PC-9 (cell line): ENCODE measurements around the gene MRPL34. TPM values are rescaled to one million over a fixed set of nuclear protein-coding genes. Genes with fewer than 3 reads are reported as not detected.
A peak's percentile ranks its signal among the peaks of the same experiment; 100 is the strongest.

Source experiments
- BruUV-seq: library from RNA; stranded (reverse); fragments of 400-500 nt; replicated peaks from 2 replicates; lab custom pipeline; 2021; lab: Mats Ljungman, UMichigan
- CTCF ChIA-PET: fragments of 300-600 bp; sonication (Branson Sonifier 250); formaldehyde crosslinking; loops from one replicate; lab custom pipeline; 2022; ENCODE audit warnings: antibody characterized with exemption; lab: Charles Lee
- POLR2A ChIA-PET: fragments of 300-600 bp; sonication (Branson Sonifier 250); formaldehyde crosslinking; loops from one replicate; lab custom pipeline; 2022; ENCODE audit warnings: antibody characterized with exemption; ENCODE audit not compliant: unreplicated experiment; lab: Charles Lee
- DNase-seq, 2 experiments: peaks; one replicate each; pipeline versions ENCODE4 v3.0.0 to v3.0.0-alpha.2; 2015 to 2022; ENCODE audit warnings: mixed read lengths in 1 of 2
- H2AFZ ChIP-seq: fragments of 200-600 bp; sonication (generic); 2 replicates; pipeline ENCODE4 v1.8.1; 2017; ENCODE audit warnings: antibody characterized with exemption
- H3F3A ChIP-seq: fragments of 200-600 bp; sonication (generic); 2 replicates; pipeline ENCODE4 v1.8.1; 2017; ENCODE audit warnings: antibody characterized with exemption, mild to moderate bottlenecking, low read depth; ENCODE audit not compliant: insufficient read depth
- H3K27ac ChIP-seq: fragments of 200-600 bp; sonication (generic); 2 replicates; pipeline ENCODE4 v1.6.1; 2016; ENCODE audit warnings: mixed run types
- H3K27me3 ChIP-seq: fragments of 200-600 bp; sonication (generic); 2 replicates; pipeline ENCODE4 v1.6.1; 2016; ENCODE audit warnings: low read depth, mixed run types; ENCODE audit not compliant: insufficient read depth
- H3K36me3 ChIP-seq: fragments of 200-600 bp; sonication (generic); 2 replicates; pipeline ENCODE4 v1.6.1; 2016; ENCODE audit warnings: low read depth, mixed run types
- H3K4me1 ChIP-seq: fragments of 200-600 bp; sonication (generic); replicated peaks from 2 replicates; pipeline ENCODE4 v1.6.1; 2016; ENCODE audit warnings: mixed run types; ENCODE audit not compliant: insufficient read depth
- H3K4me2 ChIP-seq: fragments of 200-600 bp; sonication (generic); 2 replicates; pipeline ENCODE4 v1.6.1; 2017; ENCODE audit warnings: mixed run types
- H3K4me3 ChIP-seq: fragments of 200-600 bp; sonication (generic); 2 replicates; pipeline ENCODE4 v1.6.1; 2016; ENCODE audit warnings: mixed run types
- H3K79me2 ChIP-seq: fragments of 200-600 bp; sonication (generic); 2 replicates; pipeline ENCODE4 v1.6.1; 2017; ENCODE audit warnings: low read depth, mixed run types
- H3K9me2 ChIP-seq: fragments of 200-600 bp; sonication (generic); 2 replicates; pipeline ENCODE4 v1.8.1; 2017; ENCODE audit warnings: mild to moderate bottlenecking; ENCODE audit not compliant: insufficient read depth
- H3K9me3 ChIP-seq: fragments of 200-600 bp; sonication (generic); 2 replicates; pipeline ENCODE4 v1.8.1; 2016; ENCODE audit warnings: low read depth; ENCODE audit not compliant: insufficient read depth
- H4K20me1 ChIP-seq: fragments of 200-600 bp; sonication (generic); 2 replicates; pipeline ENCODE4 v1.8.1; 2017; ENCODE audit not compliant: insufficient read depth
- CTCF ChIP-seq: fragments of 200-600 bp; sonication (generic); conservative IDR thresholded peaks from 2 replicates; pipeline ENCODE4 v1.6.1; 2017; ENCODE audit warnings: mixed run types, antibody characterized with exemption, mild to moderate bottlenecking, moderate library complexity
- EZH2 ChIP-seq: fragments of 200-600 bp; sonication (generic); IDR thresholded peaks from 2 replicates; pipeline ENCODE4 v1.8.0; 2017; ENCODE audit warnings: antibody characterized with exemption, low read depth
- intact Hi-C: fragments of 100-400 bp; cut with micrococcal nuclease; formaldehyde crosslinking; loops from one replicate; pipeline ENCODE4 v1.10.0; 2022; ENCODE audit not compliant: unreplicated experiment
- total RNA-seq: library from RNA; stranded (reverse); gene quantifications from 2 replicates; pipeline ENCODE4 v1.2.3, GENCODE V29; 2021

The MRPL34 gene
- total RNA-seq, 1 experiment from 2014 or later, result 64.8 TPM

- H3K79me2 ChIP-seq, result peaks cover 14% of the 10 kb centered on the region
- no peaks in the 10 kb centered on the region for H3K9me2 ChIP-seq
- no peaks in the 10 kb centered on the region for H3K36me3 ChIP-seq
- ChIA-PET POLR2A (no interaction called here), CTCF (no interaction called here)
- no peak overlapping the region for H3K27ac ChIP-seq
- DNase-seq, result peak in 1 of 2 experiments; percentile 32
- no peak overlapping the region for H3K4me3 ChIP-seq
- no TSS peak for BruUV-seq
- H4K20me1 ChIP-seq, result no peaks in the 10 kb centered on the region
- intact Hi-C loops, result loop anchor here (5.0 kb wide), 1 partner anchor 37 kb away; the partner anchor contains the start of gene OCEL1
- H2AFZ ChIP-seq, result no peak overlapping the region
- H3K27me3 ChIP-seq, result no peaks in the 10 kb centered on the region
- H3K4me1 ChIP-seq, result peaks cover 28% of the 10 kb centered on the region
- peaks cover 32% of the 10 kb centered on the region for H3F3A ChIP-seq
- H3K9me3 ChIP-seq, result no peaks in the 10 kb centered on the region
- TF ChIP-seq CTCF (no peak), EZH2 (no peak)
- no peak overlapping the region for H3K4me2 ChIP-seq
These were observed 41.7 kb upstream of the MRPL34 start for GRCh38 chr19:17263712-17264640.

GRCh38 chr19:17264641-17264979 is 41.1 kb upstream of the MRPL34 start, which contains the start of gene USHBP1:
USHBP1 (minus strand) TSS chr19:17264745; CDS start chr19:17264299, 446 bp downstream.
- H2AFZ ChIP-seq, result no peak within 1 kb of the TSS
- H3F3A ChIP-seq, result peaks cover 32% of the 10 kb centered on the region
- H3K4me2 ChIP-seq, result peak within 1 kb of the TSS; percentile 34; the same call in 1 of the 2 replicates
- H3K4me3 ChIP-seq, result no peak within 1 kb of the TSS
- no TSS peak for BruUV-seq
- peak within 1 kb of the TSS; percentile 70 for H3K27ac ChIP-seq
- intact Hi-C loops, result loop anchor here (5.0 kb wide), 1 partner anchor 37 kb away; the partner anchor contains the start of gene OCEL1
- TF ChIP-seq EZH2 (no peak), CTCF (no peak)
- H3K79me2 ChIP-seq, result peaks cover 17% of the 10 kb centered on the region
- H3K9me2 ChIP-seq, result no peaks in the 10 kb centered on the region
- no peaks in the 10 kb centered on the region for H3K27me3 ChIP-seq
- H3K36me3 ChIP-seq, result 0 out of 2 replicates have a peak, but pooled peaks cover 3% of the 10 kb centered on the region
- ChIA-PET POLR2A (interaction anchor here (0.6 kb wide), 1 partner anchor 9 kb away, joined by 3 read pairs; no protein-coding TSS in a partner anchor), CTCF (interaction anchor here (1.0 kb wide), 1 partner anchor 22 kb away, joined by 9 read pairs; no protein-coding TSS in a partner anchor)
- peak in 1 of 2 experiments; percentile 34 for DNase-seq
- no peaks in the 10 kb centered on the region for H4K20me1 ChIP-seq
- H3K4me1 ChIP-seq, result peaks cover 28% of the 10 kb centered on the region
- no peaks in the 10 kb centered on the region for H3K9me3 ChIP-seq

GRCh38 chr19:17266026-17266425 is 39.6 kb upstream of the MRPL34 start:
- H2AFZ ChIP-seq, result no peak overlapping the region; the same call in 1 of the 2 replicates
- H3K4me2 ChIP-seq, result peak overlapping the region; percentile 34
- H4K20me1 ChIP-seq, result no peaks in the 10 kb centered on the region
- H3K27ac ChIP-seq, result peak overlapping the region; percentile 70
- no peaks in the 10 kb centered on the region for H3K9me3 ChIP-seq
- no peaks in the 10 kb centered on the region for H3K9me2 ChIP-seq
- peaks cover 26% of the 10 kb centered on the region for H3K4me1 ChIP-seq
- TF ChIP-seq CTCF (no peak), EZH2 (no peak)
- H3K36me3 ChIP-seq, result peaks cover 5% of the 10 kb centered on the region; the same call in 1 of the 2 replicates
- CTCF ChIA-PET, result interaction anchor here (0.6 to 0.7 kb wide), 2 partner anchors 8 to 16 kb away, joined by 3 to 6 read pairs; no protein-coding TSS in a partner anchor
- H3K4me3 ChIP-seq, result no peak overlapping the region
- no peaks in the 10 kb centered on the region for H3K27me3 ChIP-seq
- BruUV-seq, result no TSS peak
- DNase-seq, result peak in 1 of 2 experiments; percentile 97
- H3F3A ChIP-seq, result peaks cover 32% of the 10 kb centered on the region
- H3K79me2 ChIP-seq, result peaks cover 17% of the 10 kb centered on the region
- intact Hi-C loops, result no loop called here
- POLR2A ChIA-PET, result interaction anchor here (1.4 kb wide), 1 partner anchor 17 kb away, joined by 8 read pairs; no protein-coding TSS in a partner anchor
